COLO829 (cell line): Measurements from ENCODE around the gene TM4SF18.
A peak's percentile ranks its signal among the peaks of the same experiment; 100 is the strongest.

Source experiments
- DNase-seq: peaks from one replicate; pipeline ENCODE4 v3.0.0; 2012; ENCODE audit warnings: low spot score

The TM4SF18 gene

DNA sequence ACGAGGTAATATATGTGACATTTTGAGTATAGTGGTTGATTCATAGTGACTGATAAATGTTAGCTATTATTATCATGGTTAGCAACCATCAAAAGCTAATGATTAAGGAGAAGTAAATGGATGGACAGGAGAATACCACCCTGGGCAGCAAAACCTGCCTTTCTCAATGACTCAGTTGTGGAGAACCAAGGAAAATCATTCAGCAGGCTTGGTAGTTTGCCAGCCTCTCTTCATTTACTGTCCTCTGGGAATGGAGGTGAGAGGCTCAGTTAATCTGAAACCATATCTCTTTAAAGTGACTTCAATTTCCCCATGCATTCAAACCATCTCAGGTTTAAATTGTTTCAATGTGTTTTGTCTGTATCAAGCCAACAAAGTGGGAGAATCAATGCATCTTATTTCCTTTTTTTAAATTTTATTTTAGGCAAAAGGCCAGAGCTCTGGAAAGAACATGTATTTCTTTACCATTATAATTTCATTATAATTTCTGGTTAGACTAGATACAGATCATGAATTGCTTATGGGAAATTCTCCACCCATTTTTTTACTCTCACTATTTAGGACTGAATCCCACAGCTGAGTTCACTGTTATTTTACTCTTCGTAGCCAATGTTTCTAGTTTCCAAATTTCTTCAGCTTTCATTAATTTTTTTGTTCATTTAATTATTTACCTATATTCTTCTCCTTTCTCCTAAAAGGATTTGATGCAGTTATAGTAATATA, 2.7 kb downstream of the TM4SF18 start:
- DNase-seq = no peak

DNA sequence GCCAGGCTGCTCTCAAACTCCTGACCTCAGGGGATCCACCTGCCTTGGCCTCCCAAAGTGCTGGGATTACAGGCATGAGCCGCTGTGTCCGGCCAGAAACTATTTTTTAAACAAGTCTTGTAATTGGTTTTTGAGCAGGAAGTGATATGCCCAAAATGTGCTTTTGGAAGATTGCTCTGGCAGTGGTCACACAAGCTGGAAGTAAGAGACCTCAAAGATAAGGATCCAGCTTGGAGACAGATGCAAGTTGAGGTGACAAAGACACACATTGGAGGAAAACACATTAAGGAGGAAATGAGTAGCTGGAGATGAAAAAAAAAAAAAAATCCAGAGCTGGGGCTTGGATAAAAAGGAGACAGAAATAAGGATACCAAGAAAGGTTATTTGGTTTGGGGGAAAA, 6.3 kb downstream of the TM4SF18 start:
- no peak for DNase-seq

DNA sequence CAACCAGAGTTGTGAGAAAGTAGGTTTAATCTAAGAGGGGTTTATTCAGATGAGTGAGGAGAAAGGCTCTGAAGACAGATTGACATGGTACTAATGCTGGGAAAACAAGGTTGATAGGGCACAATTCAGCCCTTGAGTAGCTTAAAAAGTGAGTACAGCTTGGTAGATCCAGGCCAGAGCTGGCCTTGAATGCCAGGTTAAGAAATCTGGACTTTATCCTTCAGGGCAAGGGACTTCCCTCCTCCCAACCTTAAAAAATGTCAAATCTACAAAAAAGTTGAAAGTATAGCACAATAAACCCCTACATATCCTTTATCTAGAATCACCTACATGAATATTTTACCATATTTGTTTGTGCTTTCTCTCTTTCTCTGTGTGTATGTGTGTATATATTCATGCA, 7.9 kb downstream of the TM4SF18 start:
- no peak for DNase-seq

DNA sequence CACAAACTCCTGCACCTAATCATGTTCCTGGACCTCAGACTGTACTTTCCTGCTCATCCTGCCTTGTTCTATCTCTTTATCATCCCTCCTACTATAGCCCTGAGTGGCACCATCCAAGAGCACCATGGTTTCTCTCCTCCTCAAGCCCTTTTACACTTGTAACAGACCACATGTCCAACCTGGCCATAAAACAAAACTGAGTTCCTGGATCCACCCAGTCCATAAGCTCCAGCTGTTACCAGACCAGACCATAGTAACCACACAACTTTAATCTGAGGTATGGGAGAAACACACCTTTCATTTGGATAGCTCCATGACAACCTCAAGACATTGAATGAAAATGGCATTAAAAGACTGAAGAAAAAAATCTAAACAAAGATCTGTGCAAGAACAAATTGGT, 9.1 kb downstream of the TM4SF18 start:
- no peak for DNase-seq

DNA sequence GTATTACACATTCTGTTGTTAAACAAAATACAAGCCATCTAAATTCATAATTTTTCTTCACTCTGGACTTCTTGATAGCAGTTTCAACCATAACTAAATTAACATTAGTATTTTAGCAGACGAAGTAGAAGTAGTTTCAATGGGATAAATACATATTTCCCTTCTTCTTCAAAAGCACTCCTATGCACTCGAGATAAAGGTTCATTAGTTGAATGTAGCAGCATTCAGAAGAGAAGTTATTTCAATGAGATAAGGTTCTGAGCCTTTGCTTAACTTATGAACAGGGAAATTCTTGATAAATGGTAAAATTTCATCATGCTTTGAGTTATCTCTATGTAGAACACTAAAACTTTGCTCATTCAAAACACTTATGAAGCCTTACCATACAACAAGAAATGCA, 11.8 kb downstream of the TM4SF18 start:
- DNase-seq = no peak

DNA sequence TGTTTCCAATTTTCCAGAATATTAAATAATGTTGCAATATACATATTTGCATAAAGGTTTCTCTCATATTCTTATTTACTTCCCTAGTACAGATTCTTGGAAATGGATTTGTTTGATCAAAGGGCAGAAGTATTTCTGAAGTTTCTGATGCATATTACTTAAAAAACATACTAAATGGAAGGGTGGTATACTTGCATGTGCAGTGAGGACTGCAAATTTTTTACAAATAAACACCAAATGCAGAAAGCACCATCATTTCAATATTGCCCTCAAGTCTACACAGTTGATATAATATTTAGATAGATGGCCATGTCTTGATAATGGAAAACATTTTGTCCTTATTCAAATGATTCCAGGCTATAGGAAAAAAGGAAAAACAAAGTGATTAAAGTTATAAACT, 12.3 kb downstream of the TM4SF18 start:
- no peak for DNase-seq

DNA sequence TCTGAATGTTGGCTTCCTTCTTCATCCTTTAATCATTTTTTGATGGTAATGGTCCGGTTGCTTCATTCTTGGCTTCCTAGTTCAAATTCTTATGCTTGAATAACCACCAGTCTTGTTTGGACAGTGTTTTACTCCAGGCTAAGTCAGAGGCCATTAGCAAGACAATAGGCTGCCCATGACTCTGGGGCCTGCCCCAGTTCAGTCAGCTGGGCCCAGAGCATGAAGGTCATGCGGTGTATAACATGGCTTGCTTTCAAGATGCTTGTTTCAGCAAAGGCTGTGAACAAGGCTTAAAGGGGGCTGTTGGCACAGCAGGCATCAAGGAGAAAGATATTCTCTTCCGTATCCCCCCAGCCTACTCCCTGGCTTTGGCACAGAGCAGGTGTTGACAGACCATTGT, 13.7 kb downstream of the TM4SF18 start:
- no peak for DNase-seq

DNA sequence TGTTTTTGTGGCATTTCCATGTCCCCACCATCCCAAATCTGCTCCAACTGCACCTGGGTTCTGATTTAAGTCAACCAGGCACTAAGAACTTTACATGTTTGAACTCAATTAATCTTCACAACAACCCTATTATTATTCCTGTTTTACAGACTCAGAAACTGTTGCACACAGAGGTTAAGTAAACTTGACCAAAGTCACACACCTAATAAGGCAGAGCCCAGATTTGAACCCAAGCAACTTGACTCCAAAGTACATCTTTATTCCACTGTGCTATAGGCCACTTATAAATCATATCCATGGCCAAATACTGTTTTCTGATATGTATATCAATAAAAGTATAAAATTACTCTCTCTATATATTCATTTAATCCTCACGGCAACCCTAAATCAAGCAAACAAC, 16.4 kb downstream of the TM4SF18 start:
- DNase-seq = no peak

DNA sequence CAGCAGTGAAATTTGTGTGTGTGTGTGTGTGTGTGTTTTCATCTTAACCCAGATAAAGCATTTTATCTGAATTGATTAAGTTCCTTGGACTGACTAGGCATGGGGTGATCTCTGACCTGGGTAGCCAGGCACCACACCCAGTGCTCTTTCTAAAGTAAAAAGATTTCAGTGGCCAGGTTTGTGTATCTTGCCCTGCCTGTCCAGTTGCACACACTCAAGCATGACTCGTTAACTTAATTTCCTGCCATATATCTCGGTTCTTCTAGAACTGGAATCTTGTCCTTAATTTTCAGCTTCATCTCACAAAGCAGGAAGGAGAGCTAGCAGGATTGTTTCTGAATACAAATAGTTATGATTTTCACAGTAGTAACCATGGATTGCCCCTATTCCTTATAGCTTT, 17.0 kb downstream of the TM4SF18 start:
- DNase-seq = no peak

DNA sequence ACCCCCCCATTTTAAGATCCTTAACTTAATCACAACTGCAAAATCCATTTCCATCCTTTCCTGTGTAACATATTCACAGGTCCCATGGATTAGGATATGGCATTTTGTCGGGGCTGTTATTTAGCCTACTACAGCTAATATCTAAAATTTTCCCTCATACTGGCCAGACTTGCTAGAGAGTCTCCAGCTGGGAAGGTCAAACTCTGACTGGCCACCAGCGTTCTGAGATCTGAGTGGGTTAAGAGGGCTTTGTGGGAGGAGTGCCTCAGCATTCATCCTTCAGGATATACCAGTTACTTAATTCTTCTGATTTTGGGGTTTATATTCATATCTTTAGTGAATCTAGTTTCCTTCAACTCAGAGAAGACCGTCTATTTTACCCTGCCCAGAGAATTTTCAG, 17.7 kb downstream of the TM4SF18 start:
- no peak for DNase-seq

DNA sequence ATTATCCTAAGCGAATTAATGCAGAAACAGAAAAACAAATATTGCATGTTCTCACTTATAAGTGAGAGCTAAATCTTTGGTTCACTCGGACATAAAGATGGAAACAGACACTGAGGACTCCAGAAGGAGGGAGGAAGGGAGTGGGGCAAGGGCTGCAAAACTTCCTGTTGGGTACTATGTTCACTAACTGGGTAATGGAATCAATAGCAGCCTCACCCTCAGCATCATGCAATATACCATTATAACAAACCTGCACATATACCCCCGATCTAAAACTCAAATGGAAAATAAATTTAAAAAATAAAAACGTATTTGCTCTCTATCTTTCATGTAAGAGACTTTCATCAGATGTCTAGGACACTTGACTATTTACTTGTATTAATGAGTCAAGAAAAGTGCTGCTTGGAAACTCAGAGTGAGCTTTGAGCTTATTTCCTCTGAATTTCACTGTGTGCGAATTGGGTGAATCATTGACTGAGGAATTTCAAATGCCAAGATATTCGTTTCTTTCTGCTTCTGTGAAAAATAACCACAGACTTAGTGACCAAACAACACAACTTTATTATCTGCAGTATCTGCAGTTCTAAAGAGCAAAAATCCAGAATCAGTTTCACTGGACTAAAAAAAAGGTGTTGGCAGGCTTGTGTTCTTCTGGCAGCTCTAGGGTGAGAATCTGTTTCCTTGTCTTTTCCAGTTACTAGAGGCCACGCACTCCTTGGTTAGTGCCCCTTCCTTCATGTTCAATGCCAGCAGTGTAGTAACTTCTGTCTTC, 18.4 kb downstream of the TM4SF18 start:
- DNase-seq = no peak

DNA sequence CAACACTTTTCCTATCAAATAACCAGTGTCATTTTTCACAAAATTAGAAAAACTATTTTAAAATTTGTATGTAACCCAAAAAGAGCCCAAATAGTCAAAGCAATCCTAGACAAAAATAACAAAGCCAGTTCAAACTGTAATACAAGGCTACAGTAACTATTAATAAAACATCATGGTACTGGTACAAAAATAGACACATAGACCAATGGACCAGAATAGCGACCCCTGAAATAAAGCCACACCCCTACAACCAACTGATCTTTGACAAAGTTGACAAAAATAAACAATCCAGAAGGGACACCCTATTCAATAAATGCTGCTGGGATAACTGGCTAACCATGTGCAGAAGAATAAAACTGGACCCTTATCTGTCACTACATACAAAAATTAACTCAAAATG, 19.9 kb downstream of the TM4SF18 start:
- no peak for DNase-seq

DNA sequence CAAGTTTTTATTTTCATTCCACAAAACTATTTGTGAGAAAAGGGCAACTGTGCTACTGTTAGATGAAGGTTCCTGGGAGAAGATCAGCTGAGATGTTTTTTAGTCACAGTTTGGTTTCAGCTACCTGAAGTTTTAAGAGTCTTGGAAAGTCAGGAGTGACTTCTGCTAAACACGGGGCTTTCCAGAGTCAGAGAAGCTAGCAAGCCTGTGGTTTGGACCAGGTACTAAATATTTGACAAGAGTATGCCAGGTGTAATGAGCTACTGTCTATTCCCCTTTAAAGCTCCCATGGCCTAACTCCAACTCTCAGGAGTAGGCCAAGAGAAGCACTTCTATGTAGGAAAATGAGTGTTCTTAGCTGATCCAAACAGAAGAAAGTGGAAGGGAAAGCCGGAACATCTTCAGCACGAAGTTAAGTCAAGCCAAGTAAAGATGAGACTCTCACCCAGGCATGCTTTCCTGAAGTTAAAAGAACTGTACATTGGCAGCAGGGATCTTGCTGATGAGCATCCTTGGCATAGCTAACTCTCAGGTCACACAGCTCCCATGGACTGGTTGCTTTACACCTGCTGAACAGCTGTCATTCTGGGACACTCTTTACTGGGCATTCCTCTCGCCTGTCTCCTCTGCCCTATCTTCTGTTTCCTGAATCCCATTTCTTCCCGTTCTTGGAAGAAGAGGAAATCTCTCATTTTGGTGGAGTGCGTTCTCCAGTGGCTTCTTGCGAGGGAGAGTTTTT, 22.5 kb downstream of the TM4SF18 start:
- no peak for DNase-seq

DNA sequence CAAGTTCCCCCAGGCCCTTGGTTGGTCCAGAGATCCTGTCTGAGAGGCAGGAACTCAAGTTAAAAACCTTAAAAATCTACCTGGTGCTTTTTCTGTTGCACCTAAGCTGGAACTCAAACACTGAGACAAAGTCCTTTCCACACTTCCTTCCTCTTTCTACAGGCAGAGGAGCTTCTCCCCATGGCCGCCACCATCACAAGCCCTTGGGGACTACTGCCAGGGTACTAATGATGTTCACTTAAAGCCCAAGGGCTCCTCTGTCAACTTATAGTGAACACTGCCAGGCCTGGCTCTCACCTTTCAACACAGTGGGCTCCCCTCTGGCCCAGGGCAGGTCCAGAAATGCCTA, 26.0 kb downstream of the TM4SF18 start:
- no peak for DNase-seq

DNA sequence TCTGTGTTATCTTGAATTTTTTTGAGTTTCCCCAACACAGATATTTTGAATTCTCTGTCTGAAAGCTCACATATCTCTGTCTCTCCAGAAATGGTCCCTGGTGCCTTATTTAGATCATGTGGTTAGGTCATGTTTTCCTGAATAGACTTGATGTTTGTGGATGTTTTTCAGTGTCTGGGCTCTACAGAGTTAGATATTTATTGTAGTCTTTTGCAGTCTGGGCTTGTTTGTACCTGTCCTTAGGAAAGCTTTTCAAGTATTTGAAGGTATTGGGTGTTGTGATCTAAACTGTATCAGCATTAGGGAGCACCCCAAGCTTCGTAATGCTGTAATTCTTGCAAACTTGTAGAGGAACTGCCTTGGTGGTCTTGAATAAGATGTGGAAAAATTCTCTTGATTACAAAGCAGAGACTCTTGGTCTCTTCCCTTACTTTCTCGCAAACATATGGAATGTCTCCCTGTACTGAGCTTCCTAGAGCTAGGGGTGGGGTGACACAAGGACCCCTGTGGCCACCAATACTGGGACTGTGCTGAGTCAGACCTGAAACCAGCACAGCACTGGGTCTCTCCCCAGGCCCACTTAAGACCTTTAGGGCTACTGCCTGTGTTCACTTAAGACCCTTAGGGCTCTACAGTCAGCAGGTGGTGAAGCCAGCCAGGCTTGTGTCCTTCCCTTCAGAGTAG, 26.5 kb downstream of the TM4SF18 start:
- DNase-seq = no peak

DNA sequence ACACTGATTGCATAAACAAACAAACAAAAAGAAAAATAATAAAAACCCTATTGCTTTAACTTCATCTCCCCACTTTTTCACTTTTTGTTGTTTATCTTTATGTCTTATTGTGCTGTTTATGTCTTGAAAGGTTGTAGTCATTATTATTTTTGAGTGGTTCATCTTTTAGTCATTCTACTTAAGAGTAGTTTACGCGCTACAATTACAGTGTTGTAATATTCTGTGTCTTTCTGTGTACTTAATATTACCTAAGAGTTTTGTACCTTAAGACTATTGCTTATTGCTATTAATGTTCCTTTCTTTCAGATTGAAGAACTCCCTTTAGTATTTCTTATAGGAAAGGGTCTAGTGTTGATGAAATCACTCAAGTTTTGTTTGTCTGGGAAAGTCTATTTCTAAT, 28.1 kb downstream of the TM4SF18 start:
- DNase-seq = no peak

DNA sequence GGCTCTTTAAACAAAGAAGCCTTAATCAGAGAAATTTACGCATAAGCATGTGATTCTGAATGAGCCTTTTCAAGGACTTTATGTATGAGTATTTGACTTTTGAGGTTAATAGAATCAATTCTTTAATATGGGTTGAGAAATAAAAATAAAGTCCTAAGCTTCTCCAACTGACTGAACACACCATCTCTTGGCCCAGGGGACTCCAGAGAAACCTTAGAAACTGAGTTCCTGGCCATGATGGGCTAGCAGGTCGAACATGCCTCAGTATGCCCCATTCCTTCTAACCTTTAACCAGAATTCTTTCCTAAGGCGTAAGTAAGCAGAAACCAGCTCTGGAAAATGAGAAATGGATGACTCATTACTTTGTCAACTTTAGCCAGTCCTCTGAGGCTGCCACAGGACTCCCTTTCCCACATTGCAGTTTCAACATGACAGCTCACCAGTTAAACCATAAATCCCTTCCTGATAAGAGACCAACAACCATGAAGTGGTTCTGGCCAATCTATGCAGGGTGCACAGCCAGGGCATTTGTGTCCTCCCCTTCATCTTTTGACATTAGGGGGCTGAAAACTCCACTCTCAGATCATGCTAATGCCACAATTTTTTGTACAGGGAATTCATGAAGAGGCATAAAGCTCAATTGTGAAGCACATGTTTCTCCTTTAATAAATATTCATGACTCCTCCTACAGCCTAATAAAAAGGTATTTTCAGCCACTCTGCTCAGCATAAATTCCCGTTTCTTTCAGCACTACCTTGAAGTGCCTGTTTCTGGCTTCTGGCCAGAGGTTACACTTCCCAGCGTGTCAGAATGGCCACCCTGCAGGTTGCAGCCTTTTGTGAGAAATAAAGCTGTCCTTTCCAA, 33.3 kb downstream of the TM4SF18 start:
- peak; percentile 74 for DNase-seq

DNA sequence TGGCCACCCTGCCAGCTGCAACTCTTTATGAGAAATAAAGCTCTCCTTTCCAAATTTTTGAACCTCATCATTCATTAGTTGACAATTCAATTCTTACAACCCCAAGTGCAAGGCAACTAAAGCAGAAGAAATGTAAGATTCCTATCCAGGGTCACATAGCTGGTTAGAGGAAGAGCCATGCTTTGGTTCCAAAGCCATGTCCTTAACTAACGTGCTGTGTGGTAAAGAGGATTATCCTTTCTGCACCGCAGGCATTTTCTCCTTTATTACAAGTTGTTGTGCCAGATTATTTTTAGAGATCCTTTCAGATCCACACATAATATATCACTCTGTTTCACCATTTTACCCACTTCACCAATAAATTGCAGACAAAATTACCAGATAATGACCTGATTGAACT, 36.5 kb downstream of the TM4SF18 start:
- no peak for DNase-seq

DNA sequence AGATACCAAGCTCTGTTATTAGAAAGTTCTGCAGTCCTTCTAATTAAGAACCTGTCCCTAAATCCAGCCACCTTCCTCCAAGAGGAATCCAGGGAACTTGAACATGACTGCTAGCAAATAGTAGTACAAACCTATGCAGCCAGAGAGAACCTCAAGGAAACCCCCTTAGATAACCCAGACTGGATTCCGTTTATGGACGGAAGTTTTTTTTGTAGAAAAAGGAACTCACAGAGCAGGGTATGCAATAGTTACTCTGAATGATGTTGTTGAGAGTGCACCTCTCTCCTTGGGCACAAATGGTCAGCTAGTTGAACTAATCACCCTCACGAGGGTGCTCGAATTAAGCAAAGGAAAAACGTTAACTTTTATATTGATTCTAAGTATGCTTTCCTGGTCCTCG, 40.8 kb downstream of the TM4SF18 start:
- DNase-seq = no peak

DNA sequence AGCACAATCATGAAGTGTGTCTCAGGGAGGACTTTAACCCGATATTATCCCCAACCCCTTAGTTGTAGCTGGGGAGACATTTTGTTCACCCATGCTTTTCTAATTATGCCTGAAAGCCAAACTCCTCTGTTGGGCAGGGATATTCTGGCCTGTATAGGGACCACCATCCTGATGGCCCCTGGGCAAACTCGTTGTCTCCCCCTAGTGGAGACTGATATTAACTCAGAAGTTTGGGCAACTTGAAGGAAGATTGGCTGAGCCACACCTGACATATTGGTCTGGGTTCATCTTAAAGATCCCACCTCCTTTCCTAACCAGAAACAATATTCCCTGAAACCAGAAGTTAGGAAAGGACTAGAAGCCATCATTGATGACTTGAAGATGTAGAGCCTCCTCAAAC, 42.3 kb downstream of the TM4SF18 start:
- DNase-seq = no peak

DNA sequence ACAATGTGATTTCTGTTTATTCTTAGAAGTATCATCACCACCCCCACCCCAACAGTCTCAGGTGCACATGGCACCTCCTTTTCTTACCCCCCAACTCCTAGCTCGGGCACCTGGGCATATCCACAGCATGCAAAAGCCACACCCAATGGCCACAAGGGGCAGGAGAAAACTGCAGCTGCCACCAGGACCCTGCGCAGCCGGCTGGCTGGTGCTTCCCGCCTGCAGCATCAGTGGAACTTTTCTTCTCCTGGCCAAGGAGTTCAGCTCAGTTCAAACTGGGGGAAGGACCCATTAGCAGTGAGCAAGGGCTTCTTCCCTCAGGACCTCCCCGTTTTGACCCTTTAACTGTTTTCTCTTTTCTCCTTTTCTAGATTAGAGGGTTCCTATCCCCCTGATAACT, 44.8 kb downstream of the TM4SF18 start:
- DNase-seq = no peak

DNA sequence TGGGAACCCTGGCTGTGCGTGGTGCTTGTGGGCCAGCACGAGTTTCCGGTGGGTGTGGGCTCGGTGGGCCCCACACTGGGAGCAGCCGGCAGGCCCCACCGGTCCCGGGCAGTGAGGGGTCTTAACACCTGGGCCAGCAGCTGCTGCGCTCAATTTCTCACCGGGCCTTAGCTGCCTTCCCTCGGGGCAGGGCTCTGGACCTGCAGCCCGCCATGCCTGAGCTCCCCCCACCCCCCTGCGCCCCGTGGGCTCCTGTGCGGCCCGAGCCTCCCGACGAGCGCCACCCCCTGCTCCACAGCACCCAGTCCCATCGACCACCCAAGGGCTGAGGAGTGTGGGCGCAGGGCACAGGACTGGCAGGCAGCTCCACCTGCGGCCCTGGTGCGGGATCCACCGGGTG, 49.4 kb downstream of the TM4SF18 start:
- no peak for DNase-seq
